Activated CD4-positive, alpha-beta T cell treated with anti-CD3 and anti-CD28 coated beads for 48 hours (primary cell): ENCODE results near the gene STX18.

Source experiments
- DNase-seq: peaks from one replicate; pipeline ENCODE4 v3.0.0-alpha.2; 2020

The STX18 gene

DNA sequence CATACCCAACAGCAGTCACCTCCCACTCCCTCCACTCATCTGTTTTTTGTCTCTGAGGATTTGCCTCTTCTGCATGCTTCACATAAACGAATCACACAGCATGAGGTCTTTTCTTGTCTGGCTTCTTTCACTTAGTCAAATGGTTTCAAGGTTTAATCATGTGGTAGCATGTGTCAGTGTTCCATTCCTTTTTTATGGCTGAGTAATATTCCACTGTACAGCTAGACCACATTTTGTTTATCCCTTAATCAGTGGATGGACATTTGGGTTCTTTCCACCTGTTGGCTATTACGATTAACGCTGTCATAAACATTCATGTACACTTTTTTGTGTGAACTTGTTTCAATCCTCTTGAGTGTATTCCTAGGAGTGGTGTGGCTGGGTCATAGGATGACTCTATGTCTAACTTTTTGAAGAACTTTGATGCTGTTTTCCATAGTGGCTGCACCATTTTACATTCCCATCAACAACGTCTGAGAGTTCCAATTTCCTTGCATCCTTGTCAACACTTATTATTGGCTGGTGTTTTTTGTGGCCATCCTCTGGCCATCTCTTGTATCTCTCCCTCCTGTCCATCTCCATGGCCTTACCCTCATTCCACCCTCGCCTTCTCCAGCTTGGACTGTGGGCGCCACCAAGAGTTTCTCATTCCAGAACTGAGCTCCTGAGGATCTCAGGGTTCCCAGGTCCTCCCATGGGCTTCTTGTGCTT, 167.3 kb downstream of the STX18 start:
- DNase-seq, result no peak
